Heart left ventricle (tissue), 16 donors: ENCODE results near the gene ZNF423. TPM values are rescaled to one million over a fixed set of nuclear protein-coding genes. Genes with fewer than 3 reads are reported as not detected.

ENCODE experiments used
- ATAC-seq, 4 donors: fragments of 200-7000 bp; cut with Tn5 transposase; one replicate each; pipeline ENCODE4 v1.9.1; 2020 to 2022; ENCODE audit warnings: moderate library complexity in 4 of 4, mild to moderate bottlenecking in 3 of 4, moderate number of reproducible peaks in 1 of 4
- DNase-seq, 5 donors: peaks; one replicate each; pipeline ENCODE4 v3.0.0-alpha.2; 2020
- H3K27ac ChIP-seq, 12 donors: fragments of 200-600 bp; sonication (generic) in 4 of 12; one replicate each; pipeline versions ENCODE4 v1.5.0 to v1.8.0; 2016 to 2022; ENCODE audit warnings: mild to moderate bottlenecking in 2 of 12
- H3K27me3 ChIP-seq, 9 donors: fragments of 200-600 bp; sonication (generic) in 2 of 9; one replicate each; pipeline versions ENCODE4 v1.5.1 to v1.8.0; 2016 to 2022; ENCODE audit warnings: mild to moderate bottlenecking in 3 of 9
- H3K36me3 ChIP-seq, 9 donors: fragments of 200-600 bp; sonication (generic) in 2 of 9; one replicate each; pipeline versions ENCODE4 v1.5.0 to v1.8.0; 2018 to 2022; ENCODE audit warnings: mild to moderate bottlenecking in 2 of 9
- H3K4me1 ChIP-seq, 12 donors: fragments of 200-600 bp; sonication (generic) in 4 of 12; one replicate each; pipeline versions ENCODE4 v1.5.0 to v1.8.0; 2016 to 2022; ENCODE audit warnings: mild to moderate bottlenecking in 3 of 12
- H3K4me3 ChIP-seq, 12 donors: fragments of 200-600 bp; sonication (generic) in 4 of 12; one replicate each; pipeline versions ENCODE4 v1.5.0 to v1.8.0; 2017 to 2022; ENCODE audit warnings: mild to moderate bottlenecking in 9 of 12, moderate library complexity in 4 of 12
- H3K9me3 ChIP-seq, 12 donors: fragments of 200-600 bp; sonication (generic) in 4 of 12; one replicate each; pipeline versions ENCODE4 v1.5.0 to v1.8.0; 2016 to 2022; ENCODE audit warnings: mild to moderate bottlenecking in 1 of 12
- POLR2A ChIP-seq, 2 donors: fragments of 450-650 bp; IDR thresholded peaks; one replicate each; pipeline ENCODE4 v1.6.1; 2017; ENCODE audit warnings: antibody characterized with exemption in 2 of 2, mild to moderate bottlenecking in 2 of 2, moderate library complexity in 2 of 2
- WGBS, 4 donors: extraction: QIAGEN DNeasy Blood & Tissue Kit in 2 of 4; methylation state at CpG; one replicate each; pipeline versions ENCODE4 v1.1.5 to v1.1.7; 2013 to 2018; 5-methylcytosine and 5-hydroxymethylcytosine counted together
- intact Hi-C, 10 donors: fragments of 100-400 bp; cut with DNase I; formaldehyde crosslinking; loops; one replicate each; pipeline versions ENCODE4 v1.11.1 to v1.14.2; 2022
- polyA plus RNA-seq, 2 donors: library from polyadenylated mRNA; stranded (reverse); fragments of 200-250 nt; gene quantifications; one replicate each; pipeline ENCODE4 v1.2.3, GENCODE V29; 2013
- total RNA-seq, 9 donors: library from RNA; depleted of rRNA in 2 of 9; stranded (reverse); fragments of >200 nt in 2 of 9; fragmentation: NEBNext Ultra II Directional in 3 of 9; extraction: Animal tissue kit (Norgen Biotek cat#: 25700) in 3 of 9; gene quantifications; one replicate each; pipeline versions ENCODE4 v1.1.0 to v1.2.4, GENCODE V29; 2016 to 2023
- TF ChIP-seq, protein P1 (sequence below), 12 donors: fragments of 200-600 bp; sonication (generic) in 4 of 12; IDR thresholded peaks; one replicate each; pipeline versions ENCODE4 v1.5.0 to v1.8.0; 2018 to 2022; ENCODE audit warnings: antibody characterized with exemption in 12 of 12, mild to moderate bottlenecking in 5 of 12
- donor health status: ischemic (EF 13 %, LVEDD 7.1; RV severe dilation, severe dysfunction).
- donor health status: healthy with polysubstance abuse.
- donor health status: DM: no; HTN: yes; CAD: no.
- donor health status: DM: no; HTN: no; CAD: no.
- donor health status: ischemic (EF 25% LVEDD 6.9; RV normal size, moderate dysfunction).
- donor health status: ischemic (EF 25% LVEDD 5.7; RV mildly dilated, moderate dysfunction).
- donor health status: healthy.
- donor health status: DM: yes; HTN: yes; CAD: no.
- donor health status: ischemic (EF 35%, LVEDD 5.7; RV mildly dilated, moderate dysfunction).
- donor health status: nonischemic (EF 11% LVEDD 7.7; RV severe dilation, severe dysfunction).
- donor health status: DM: yes; HTN: yes; CAD: no.
- donor health status: PGD.
- donor health status: ischemic (EF 29% LVEDD 5.4; RV normal size, mild dysfunction).
- donor health status: nonischemic (EF 23%, LVEDD 6.1; RV moderate dilation, normal function).

ZNF423 gene
- total and polyA plus RNA-seq, 11 donors: 1.8 to 10.4 (median 5.7) TPM

DNA sequence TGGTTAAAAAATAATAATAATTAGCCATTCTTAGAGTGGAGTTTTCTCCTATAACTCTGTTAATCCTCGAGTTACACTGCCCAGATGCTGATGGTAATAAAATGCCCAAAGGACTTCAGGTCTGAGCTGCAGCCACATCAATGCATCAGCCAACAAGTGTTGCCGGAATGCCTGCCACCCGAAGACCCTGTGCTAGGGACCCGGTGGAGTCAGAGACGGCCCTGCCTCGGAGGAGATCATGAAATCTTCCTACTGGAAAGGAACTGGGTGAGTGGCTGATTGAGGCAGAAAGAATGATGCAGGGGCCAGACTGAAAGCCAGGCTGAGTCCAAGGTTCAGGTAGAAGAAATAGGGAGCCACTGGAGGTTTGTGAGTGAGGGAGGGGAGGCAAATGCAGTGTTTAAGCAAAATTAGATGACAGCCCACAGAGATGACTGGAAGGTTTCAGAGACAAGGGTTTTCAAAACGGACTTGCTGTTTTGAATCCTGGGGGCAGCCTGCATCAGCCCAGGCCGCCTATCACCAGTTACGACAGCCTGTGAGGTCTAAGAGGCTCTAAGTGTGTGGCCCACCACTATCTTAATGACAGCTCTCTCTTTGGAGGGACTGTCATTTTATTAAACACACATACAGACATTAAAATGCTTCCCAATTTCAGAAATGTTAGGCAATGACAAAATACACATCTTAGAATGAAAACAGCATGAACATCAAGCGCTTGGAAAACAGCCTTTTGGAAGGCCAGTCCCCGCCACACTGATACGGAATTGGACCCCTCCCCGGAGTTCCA, 100.0 kb downstream of the ZNF423 start:
- 67 to 71% (median 68%) methylated on average over 12 to 13 of the region's 13 CpGs for WGBS, 4 donors
- TF ChIP-seq, protein P1, sequence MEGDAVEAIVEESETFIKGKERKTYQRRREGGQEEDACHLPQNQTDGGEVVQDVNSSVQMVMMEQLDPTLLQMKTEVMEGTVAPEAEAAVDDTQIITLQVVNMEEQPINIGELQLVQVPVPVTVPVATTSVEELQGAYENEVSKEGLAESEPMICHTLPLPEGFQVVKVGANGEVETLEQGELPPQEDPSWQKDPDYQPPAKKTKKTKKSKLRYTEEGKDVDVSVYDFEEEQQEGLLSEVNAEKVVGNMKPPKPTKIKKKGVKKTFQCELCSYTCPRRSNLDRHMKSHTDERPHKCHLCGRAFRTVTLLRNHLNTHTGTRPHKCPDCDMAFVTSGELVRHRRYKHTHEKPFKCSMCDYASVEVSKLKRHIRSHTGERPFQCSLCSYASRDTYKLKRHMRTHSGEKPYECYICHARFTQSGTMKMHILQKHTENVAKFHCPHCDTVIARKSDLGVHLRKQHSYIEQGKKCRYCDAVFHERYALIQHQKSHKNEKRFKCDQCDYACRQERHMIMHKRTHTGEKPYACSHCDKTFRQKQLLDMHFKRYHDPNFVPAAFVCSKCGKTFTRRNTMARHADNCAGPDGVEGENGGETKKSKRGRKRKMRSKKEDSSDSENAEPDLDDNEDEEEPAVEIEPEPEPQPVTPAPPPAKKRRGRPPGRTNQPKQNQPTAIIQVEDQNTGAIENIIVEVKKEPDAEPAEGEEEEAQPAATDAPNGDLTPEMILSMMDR (IDR thresholded peaks at IDR 0.05): no peak
- no peak for TF ChIP-seq POLR2A (IDR thresholded peaks at IDR 0.05)

GRCh38 chr16:49755313-49755620, 100.6 kb downstream of the ZNF423 start:
- peaks cover 0 to 4% (median 0%) of the 10 kb centered on the region in 9 donors for H3K27me3 ChIP-seq
- peak overlapping the region in 11 of 12 donors; percentile 19 to 55 (median 46) for H3K4me3 ChIP-seq
- DNase-seq: peak in 1 of 5 donors; percentile 30
- 4 to 13% (median 7%) methylated on average over 10 of the region's 10 CpGs for WGBS, 4 donors
- no peak for TF ChIP-seq POLR2A (IDR thresholded peaks at IDR 0.05)
- TF ChIP-seq, protein P1 (IDR thresholded peaks at IDR 0.05): peak; percentile 19 to 72 (median 58)
- H3K36me3 ChIP-seq: no peaks in the 10 kb centered on the region
- peaks cover 0 to 45% (median 23%) of the 10 kb centered on the region in 12 donors for H3K4me1 ChIP-seq
- peak overlapping the region in 11 of 12 donors; percentile 52 to 92 (median 85) for H3K27ac ChIP-seq
- ATAC-seq: peak; percentile 26 to 82 (median 64)
- intact Hi-C loops: loop anchor here in 8 of 10 donors (2.0 to 10.0 kb wide), 12 partner anchors 22 to 348 kb away; partner anchors contain the start of gene ZNF423 (in 5 of the 8)
- no peaks in the 10 kb centered on the region for H3K9me3 ChIP-seq

More for the DNA sequence above, 100.0 kb downstream of the ZNF423 start:
- H3K4me1 ChIP-seq: peaks cover 0 to 38% (median 17%) of the 10 kb centered on the region in 12 donors
- DNase-seq (no peak), ATAC-seq (no peak)
- peak overlapping the region in 10 of 12 donors; percentile 25 to 92 (median 84) for H3K27ac ChIP-seq
- intact Hi-C loops: loop anchor here in 8 of 10 donors (2.0 to 10.0 kb wide), 12 partner anchors 21 to 349 kb away; partner anchors contain the start of gene ZNF423 (in 5 of the 8)
- H3K27me3 ChIP-seq: peaks cover 0 to 4% (median 0%) of the 10 kb centered on the region in 9 donors
- H3K4me3 ChIP-seq: peak overlapping the region in 4 of 12 donors; percentile 49 to 55 (median 52)
- H3K9me3 ChIP-seq: no peaks in the 10 kb centered on the region
- H3K36me3 ChIP-seq: no peaks in the 10 kb centered on the region

GRCh38 chr16:49754495-49755312, 101.2 kb downstream of the ZNF423 start:
- TF ChIP-seq, protein P1 (IDR thresholded peaks at IDR 0.05): no peak
- peak in 1 of 2 donors; percentile 31 for TF ChIP-seq POLR2A (IDR thresholded peaks at IDR 0.05)
- H3K4me1 ChIP-seq: peaks cover 0 to 50% (median 27%) of the 10 kb centered on the region in 12 donors
- 26 to 33% (median 29%) methylated on average over 20 to 21 of the region's 21 CpGs for WGBS, 4 donors
- H3K9me3 ChIP-seq: no peaks in the 10 kb centered on the region
- peaks cover 0 to 4% (median 0%) of the 10 kb centered on the region in 9 donors for H3K27me3 ChIP-seq
- H3K27ac ChIP-seq: peak overlapping the region in 11 of 12 donors; percentile 52 to 92 (median 85)
- H3K4me3 ChIP-seq: peak overlapping the region in 11 of 12 donors; percentile 19 to 55 (median 46)
- no peaks in the 10 kb centered on the region for H3K36me3 ChIP-seq
- peak in 4 of 5 donors; percentile 35 to 55 (median 48) for DNase-seq
- ATAC-seq: peak; percentile 27 to 83 (median 76)
- intact Hi-C loops: loop anchor here in 8 of 10 donors (2.0 to 10.0 kb wide), 13 partner anchors 22 to 347 kb away; partner anchors contain the start of gene ZNF423 (in 7 of the 8)
